ENCODE measurements around the gene TTC21B. TPM values are rescaled to one million over a fixed set of nuclear protein-coding genes. Genes with fewer than 3 reads are reported as not detected.

The TTC21B gene
- total and polyA plus RNA-seq, 8 donors: 5.4 to 14.7 (median 9.2) TPM

GRCh38 chr2:165958313-165958960 lies 4.9 kb upstream of the TTC21B start:
- ATAC-seq (no peak), FAIRE-seq (no peak), DNase-seq (no peak)
- Histone ChIP-seq H3K27me3 (no peaks in the 10 kb centered on the region), H3K4me1 (peaks cover 0 to 11% (median 5%) of the 10 kb centered on the region in 3 donors), H3K4me3 (no peak overlapping the region), H3K36me3 (no peaks in the 10 kb centered on the region), H3K9me3 (no peaks in the 10 kb centered on the region), H3K27ac (no peak overlapping the region)
- intact Hi-C loops (cut with DNase I): loop anchor here in 2 of 3 donors (10.0 kb wide), 1 partner anchor 166 kb away; the partner anchor contains the start of gene SCN1A (in 2 of the 2)
- TF ChIP-seq, protein P1, sequence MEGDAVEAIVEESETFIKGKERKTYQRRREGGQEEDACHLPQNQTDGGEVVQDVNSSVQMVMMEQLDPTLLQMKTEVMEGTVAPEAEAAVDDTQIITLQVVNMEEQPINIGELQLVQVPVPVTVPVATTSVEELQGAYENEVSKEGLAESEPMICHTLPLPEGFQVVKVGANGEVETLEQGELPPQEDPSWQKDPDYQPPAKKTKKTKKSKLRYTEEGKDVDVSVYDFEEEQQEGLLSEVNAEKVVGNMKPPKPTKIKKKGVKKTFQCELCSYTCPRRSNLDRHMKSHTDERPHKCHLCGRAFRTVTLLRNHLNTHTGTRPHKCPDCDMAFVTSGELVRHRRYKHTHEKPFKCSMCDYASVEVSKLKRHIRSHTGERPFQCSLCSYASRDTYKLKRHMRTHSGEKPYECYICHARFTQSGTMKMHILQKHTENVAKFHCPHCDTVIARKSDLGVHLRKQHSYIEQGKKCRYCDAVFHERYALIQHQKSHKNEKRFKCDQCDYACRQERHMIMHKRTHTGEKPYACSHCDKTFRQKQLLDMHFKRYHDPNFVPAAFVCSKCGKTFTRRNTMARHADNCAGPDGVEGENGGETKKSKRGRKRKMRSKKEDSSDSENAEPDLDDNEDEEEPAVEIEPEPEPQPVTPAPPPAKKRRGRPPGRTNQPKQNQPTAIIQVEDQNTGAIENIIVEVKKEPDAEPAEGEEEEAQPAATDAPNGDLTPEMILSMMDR (IDR thresholded peaks at IDR 0.05): no peak
- WGBS, 2 donors: 77 to 91% methylated on average over 3 of the region's 3 CpGs

- WGBS, 2 donors: 78 to 82% methylated on average over 57 to 60 of the region's 60 CpGs
- TF ChIP-seq, protein P1 (IDR thresholded peaks at IDR 0.05): no peak
- no peaks in the 10 kb centered on the region for H3K36me3 ChIP-seq
- intact Hi-C loops (cut with DNase I): loop anchor here in 2 of 3 donors (10.0 kb wide), 1 partner anchor 168 kb away; the partner anchor contains the start of gene SCN1A (in 2 of the 2)
- no peaks in the 10 kb centered on the region for H3K9me3 ChIP-seq
- DNase-seq (peak in 4 of 6 donors; percentile 9 to 72 (median 31)), FAIRE-seq (no peak), ATAC-seq (no peak)
- H3K27ac ChIP-seq: no peak overlapping the region
- H3K4me1 ChIP-seq: peaks cover 0 to 17% (median 5%) of the 10 kb centered on the region in 3 donors
- H3K4me3 ChIP-seq: no peak overlapping the region
- no peaks in the 10 kb centered on the region for H3K27me3 ChIP-seq
Measured at GRCh38 chr2:165957030-165957675, 3.6 kb upstream of the TTC21B start.

- whole genome bisulfite sequencing, 2 donors: 0% methylated on average over 14 to 24 of the region's 24 CpGs
- FAIRE-seq: no peak
- H3K4me1 ChIP-seq: peaks cover 0 to 26% (median 12%) of the 10 kb centered on the region in 3 donors
- H3K27me3 ChIP-seq: no peaks in the 10 kb centered on the region
- intact Hi-C loops (cut with DNase I): loop anchor here in 2 of 3 donors (10.0 kb wide), 1 partner anchor 172 kb away; the partner anchor contains the start of gene SCN1A (in 2 of the 2)
- H3K36me3 ChIP-seq: no peaks in the 10 kb centered on the region
- no peaks in the 10 kb centered on the region for H3K9me3 ChIP-seq
- DNase-seq: no peak
- peak overlapping the region; percentile 42 to 70 (median 58) for H3K4me3 ChIP-seq
- TF ChIP-seq, protein P1 (IDR thresholded peaks at IDR 0.05): no peak
- ATAC-seq: peak; percentile 49 to 74 (median 65)
- peak overlapping the region; percentile 80 to 92 (median 86) for H3K27ac ChIP-seq
Measured at GRCh38 chr2:165953306-165953654, 296 bp downstream of the TTC21B start.

DNA sequence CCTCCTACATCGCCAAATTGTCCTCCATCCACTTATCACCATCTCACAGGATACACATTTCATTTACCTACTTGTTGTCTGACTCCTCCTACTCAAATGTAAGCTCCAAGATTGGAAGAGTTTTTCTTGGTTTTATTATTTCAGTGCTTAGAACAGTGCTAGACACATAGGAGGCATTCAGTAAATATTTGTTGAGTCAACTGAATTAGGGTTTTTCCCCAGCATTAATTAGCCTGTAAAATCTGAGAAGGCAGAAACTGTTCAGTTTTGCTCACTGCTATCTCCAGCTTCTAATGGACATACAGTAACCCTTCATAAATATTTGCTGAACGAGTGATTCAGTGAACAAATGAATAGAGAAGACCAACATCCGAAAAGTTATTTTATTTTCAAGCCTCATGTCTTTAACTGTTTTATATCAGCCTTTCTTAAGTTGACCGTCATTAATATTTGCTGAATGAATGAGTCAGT lies 800 bp downstream of the TTC21B start:
- intact Hi-C loops (cut with DNase I): loop anchor here in 2 of 3 donors (10.0 kb wide), 1 partner anchor 172 kb away; the partner anchor contains the start of gene SCN1A (in 2 of the 2)
- whole genome bisulfite sequencing, 2 donors: 2 to 3% methylated on average over 4 of the region's 4 CpGs
- Histone ChIP-seq H3K9me3 (no peaks in the 10 kb centered on the region), H3K36me3 (peaks cover 0 to under 1% (median 0%) of the 10 kb centered on the region in 3 donors), H3K27me3 (no peaks in the 10 kb centered on the region), H3K4me3 (peak overlapping the region; percentile 42 to 70 (median 58)), H3K27ac (peak overlapping the region in 3 of 4 donors; percentile 83 to 92 (median 88)), H3K4me1 (peaks cover 0 to 26% (median 12%) of the 10 kb centered on the region in 3 donors)
- TF ChIP-seq, protein P1 (IDR thresholded peaks at IDR 0.05): no peak
- ATAC-seq (peak in 1 of 4 donors; percentile 2), DNase-seq (no peak), FAIRE-seq (no peak)

All from pancreas (tissue), 10 donors.